Stimulated activated CD4-positive, alpha-beta T cell treated with anti-CD3 and anti-CD28 coated beads, Interleukin-12 subunit alpha, Interleukin-12 subunit beta, amount 100 ng/mL, for 48 hours (primary cell): ENCODE data around the gene LIN54.
"Not testable (repeated sequence)": the region's sequence is repeated elsewhere in the genome, so short reads cannot be mapped to it uniquely, and the experiment has no call there.

ENCODE experiments used
- DNase-seq, 3 donors: peaks; one replicate each; pipeline ENCODE4 v3.0.0-alpha.2; 2020; ENCODE audit warnings: low read depth in 2 of 3, low spot score in 1 of 3

Gene LIN54

DNA sequence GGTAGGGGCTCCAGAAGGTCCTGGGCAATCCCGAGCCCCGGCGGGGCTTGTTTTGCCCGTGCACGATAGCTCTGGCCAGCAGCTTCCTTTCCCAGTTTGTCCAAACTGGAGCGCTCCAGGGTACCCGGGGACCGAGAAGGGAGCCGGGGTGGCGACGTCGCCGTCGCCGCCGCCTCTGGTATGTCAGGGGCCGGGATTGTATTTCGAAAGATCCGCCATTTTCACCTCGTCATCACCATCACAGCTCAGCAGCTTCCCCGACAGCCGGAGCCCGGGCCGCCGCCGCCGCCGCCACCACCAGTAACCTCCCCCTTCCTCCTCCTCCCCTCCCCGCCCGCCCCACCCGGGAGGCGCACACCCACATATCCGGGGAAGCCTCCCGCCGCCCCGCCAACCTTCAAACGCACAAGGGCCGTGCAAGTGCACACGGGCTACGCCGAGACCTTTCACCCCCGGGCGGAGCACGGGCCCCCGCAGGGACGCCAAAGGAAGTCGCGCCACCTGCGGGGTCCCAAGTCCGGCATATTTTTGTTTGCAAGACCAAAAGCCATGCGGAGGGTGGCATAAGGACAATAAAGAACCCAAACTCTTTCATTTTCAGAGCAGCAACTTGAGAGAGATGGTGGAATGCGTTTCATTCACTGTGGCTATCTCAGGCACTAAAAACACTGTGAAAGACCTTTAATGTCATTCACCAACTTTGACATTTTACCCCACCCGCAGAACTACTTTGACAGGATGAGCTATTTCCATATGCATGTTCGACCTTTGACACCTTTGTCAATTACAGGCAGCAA, at the start of gene LIN54:
Gene LIN54, minus strand, starts transcription at position 302 of the 797 bp plus-strand sequence. CDS start 25,979 bp downstream, outside the sequence.
- peak; percentile 59 to 79 (median 79) for DNase-seq

DNA sequence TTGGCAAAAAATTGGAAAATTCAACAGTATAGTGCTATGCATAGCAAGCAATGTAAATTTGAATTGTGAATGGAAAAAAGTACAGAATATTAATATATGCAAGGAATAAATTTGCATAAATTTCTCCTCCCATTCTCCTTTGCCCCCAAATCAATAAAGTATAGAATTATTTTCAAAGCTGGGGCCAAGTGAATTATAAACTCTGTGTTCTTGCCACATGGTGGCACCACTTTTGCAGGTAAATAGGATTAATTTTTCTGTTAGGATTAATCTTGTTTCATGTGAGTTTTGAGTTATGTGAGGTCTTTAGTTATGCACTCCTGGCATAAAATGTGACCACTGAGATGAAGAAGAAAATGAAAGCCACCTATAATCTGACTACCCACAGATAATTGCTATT, 44.3 kb upstream of the LIN54 start:
- no peak for DNase-seq

GRCh38 chr4:83048781-83049180, 38.2 kb upstream of the LIN54 start:
- not testable (repeated sequence) for DNase-seq

GRCh38 chr4:83046693-83047473, 36.3 kb upstream of the LIN54 start:
- DNase-seq = no peak

- no peak for DNase-seq
Observed at GRCh38 chr4:83043801-83044407, 33.3 kb upstream of the LIN54 start.

- DNase-seq = not testable (repeated sequence)
Observed at GRCh38 chr4:83043157-83043556, 32.5 kb upstream of the LIN54 start.

- DNase-seq = no peak
Observed at GRCh38 chr4:83040269-83040668, 29.6 kb upstream of the LIN54 start.

DNA sequence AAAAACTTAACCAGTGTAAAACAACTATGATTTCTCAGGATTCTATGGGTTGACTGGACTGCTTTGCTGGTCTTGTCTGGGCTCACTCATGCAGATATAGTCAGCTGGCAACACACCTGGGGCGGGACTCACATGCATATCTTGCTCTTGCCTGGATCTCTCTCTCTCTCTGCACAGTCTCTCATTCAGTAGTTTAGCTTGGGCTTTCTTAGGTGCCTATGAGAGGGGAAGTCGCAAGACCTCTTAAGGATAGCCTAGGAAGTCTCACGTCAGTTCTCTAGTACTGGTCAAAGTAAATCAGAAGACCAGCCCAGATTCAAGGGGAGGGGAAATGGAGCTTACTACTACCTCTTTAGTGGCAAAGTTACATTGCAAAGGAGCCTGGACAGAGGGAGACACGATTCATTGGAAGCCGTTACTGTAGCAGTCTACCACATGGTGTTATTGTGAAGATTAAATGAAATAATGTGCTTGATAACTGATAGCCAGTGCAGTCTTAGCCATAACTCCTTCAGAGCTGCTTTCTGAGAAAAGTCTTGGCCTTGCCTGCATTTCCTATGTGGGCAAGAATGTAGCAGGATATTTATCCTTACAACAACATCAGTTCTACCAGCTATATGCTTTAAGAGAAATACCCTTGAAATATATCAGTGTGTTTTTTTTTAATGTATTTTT, 26.5 kb upstream of the LIN54 start:
- DNase-seq = no peak

- DNase-seq = peak; percentile 92 to 95 (median 92)
Observed at GRCh38 chr4:83034630-83035494, 24.2 kb upstream of the LIN54 start, which contains the start of gene COPS4. TSS of gene COPS4 (plus strand) at chr4:83035183. CDS start at chr4:83035225, 42 bp downstream.

GRCh38 chr4:83029688-83030087, 19.1 kb upstream of the LIN54 start:
- DNase-seq = no peak

- DNase-seq = no peak
Observed at GRCh38 chr4:83028976-83029375, 18.4 kb upstream of the LIN54 start.

GRCh38 chr4:83025563-83025962, 14.9 kb upstream of the LIN54 start:
- no peak for DNase-seq

GRCh38 chr4:83024233-83024632, 13.6 kb upstream of the LIN54 start:
- no peak for DNase-seq

- not testable (repeated sequence) for DNase-seq
Observed at GRCh38 chr4:83023599-83023998, 13.0 kb upstream of the LIN54 start.

DNA sequence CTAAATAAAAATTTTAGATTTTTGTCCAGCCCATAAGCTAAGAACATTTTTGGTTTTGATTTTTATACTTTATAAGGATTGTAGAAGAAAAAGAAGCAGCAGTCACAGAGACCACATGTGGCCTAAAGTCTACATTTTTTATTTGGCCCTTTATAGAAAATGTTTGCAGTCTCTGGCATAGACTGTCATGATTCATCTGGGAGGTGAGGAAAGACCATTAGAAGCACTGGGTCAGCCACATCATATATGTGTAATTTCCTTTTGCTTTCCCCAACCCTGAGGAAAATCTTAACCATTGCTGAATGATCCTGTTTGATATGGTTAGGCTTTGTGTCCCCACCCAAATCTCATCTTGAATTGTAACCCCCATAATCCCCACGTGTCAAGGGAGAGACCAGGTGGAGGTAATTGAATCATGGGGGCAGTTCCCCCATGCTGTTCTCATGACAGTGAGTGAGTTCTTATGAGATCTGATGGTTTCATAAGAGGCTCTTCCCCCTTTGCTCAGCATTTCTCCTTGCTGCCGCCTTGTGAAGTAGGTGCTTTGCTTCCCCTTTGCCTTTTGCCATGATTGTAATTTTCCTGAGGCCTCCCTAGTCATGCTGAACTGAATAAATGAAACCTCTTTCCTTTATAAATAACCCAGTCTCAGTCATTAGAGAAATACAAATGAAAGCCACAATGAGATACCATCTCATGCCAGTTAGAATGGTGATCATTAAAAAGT, 12.3 kb upstream of the LIN54 start:
- no peak for DNase-seq

DNA sequence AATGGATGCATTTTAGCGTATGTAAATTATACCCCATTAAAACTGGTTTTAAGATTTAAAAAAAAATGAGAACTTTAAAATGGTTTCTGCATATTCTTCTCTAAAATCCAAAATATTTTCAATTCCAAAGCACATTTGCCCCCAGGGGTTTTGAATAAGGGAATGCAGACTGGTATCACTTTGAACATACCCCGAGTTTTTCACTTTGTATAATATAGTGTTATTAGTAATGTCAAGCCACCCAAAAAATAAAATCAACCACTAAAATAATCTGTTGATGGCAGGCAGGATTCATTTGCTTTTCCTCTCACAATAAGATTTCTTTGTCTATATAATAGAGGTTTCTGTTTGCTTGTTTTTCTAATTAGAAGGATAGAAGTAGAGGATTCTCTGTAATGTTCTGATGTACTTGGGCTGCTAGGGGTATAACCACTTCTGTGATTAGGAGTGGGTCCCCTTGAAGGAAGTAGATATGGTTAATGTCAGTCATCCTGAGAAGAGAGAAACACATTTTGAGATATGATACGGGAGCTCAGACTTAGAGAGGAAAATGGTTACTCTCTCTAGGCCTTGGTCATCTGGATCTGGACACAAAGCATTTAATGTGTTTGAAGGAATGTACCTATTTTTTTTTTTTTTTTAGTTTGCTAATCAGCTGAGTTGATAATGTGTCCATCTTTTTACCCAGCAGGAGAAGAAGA, 9.3 kb upstream of the LIN54 start:
- DNase-seq = no peak

GRCh38 chr4:83013902-83014301, 3.3 kb upstream of the LIN54 start:
- no peak for DNase-seq

DNA sequence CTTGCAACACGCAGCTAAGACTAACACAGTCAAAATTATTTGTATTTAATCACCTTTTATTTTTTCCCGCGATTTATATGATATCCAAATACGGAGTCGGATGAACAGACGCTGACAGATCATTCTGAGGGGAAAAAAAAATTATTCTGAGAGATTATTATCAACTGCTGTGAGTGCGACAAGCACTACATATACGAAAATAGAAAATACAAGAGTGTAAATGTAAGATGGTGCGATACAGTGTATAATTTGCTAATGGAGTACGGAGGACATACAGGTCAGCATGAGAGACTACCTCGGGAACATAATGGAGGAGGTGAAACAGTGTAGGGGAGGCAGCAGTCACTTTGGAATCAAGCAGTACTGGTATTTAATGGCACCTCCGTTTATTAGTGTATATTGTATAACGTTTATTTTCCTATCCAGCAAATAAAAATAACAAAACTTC, 2.8 kb upstream of the LIN54 start:
- DNase-seq = no peak
